Liver (tissue), 9 donors: ENCODE measurements around the gene FAR1. TPM values are rescaled to one million over a fixed set of nuclear protein-coding genes. Genes with fewer than 3 reads are reported as not detected.

Source experiments
- DNase-seq: peaks from one replicate; pipeline ENCODE4 v3.0.0-alpha.2; 2017; ENCODE audit warnings: low spot score
- H3K27ac ChIP-seq, 2 donors: one replicate each; pipeline ENCODE4 v1.7.0; 2013; ENCODE audit warnings: inconsistent platforms in 2 of 2, low read length in 2 of 2, control low read depth in 1 of 2, low read depth in 1 of 2, mild to moderate bottlenecking in 1 of 2
- H3K27me3 ChIP-seq, 4 donors: one replicate each; pipeline versions ENCODE4 v1.6.1 to v1.7.0; 2013; ENCODE audit warnings: low read length in 3 of 4, inconsistent platforms in 1 of 4, mild to moderate bottlenecking in 1 of 4, moderate library complexity in 1 of 4; ENCODE audit not compliant: control insufficient read depth in 4 of 4, insufficient read depth in 4 of 4
- H3K36me3 ChIP-seq, 4 donors: one replicate each; pipeline versions ENCODE4 v1.6.1 to v1.7.0; 2013; ENCODE audit warnings: low read length in 3 of 4, mild to moderate bottlenecking in 3 of 4, low read depth in 1 of 4, moderate library complexity in 1 of 4; ENCODE audit not compliant: control insufficient read depth in 4 of 4, insufficient read depth in 3 of 4
- H3K4me1 ChIP-seq, 4 donors: one replicate each; pipeline versions ENCODE4 v1.6.1 to v1.7.0; 2013; ENCODE audit warnings: low read length in 3 of 4, mild to moderate bottlenecking in 3 of 4, moderate library complexity in 1 of 4; ENCODE audit not compliant: control insufficient read depth in 4 of 4, insufficient read depth in 4 of 4
- H3K4me3 ChIP-seq, 3 donors: one replicate each; pipeline versions ENCODE4 v1.6.1 to v1.7.0; 2013; ENCODE audit warnings: low read length in 3 of 3, control low read depth in 1 of 3, low read depth in 1 of 3, mild to moderate bottlenecking in 1 of 3
- H3K9ac ChIP-seq, 2 donors: one replicate each; pipeline ENCODE4 v1.7.0; 2013; ENCODE audit warnings: low read length in 2 of 2, mild to moderate bottlenecking in 2 of 2, moderate library complexity in 2 of 2, control low read depth in 1 of 2, low read depth in 1 of 2
- H3K9me3 ChIP-seq, 4 donors: one replicate each; pipeline versions ENCODE4 v1.6.1 to v1.7.0; 2013; ENCODE audit warnings: low read length in 3 of 4; ENCODE audit not compliant: control insufficient read depth in 4 of 4
- ATF3 ChIP-seq: IDR thresholded peaks from 2 replicates; pipeline ENCODE4 v1.6.1; 2016; ENCODE audit warnings: antibody characterized with exemption
- GABPA ChIP-seq, 2 donors: IDR thresholded peaks in 1 of 2; conservative IDR thresholded peaks in 1 of 2; 2 replicates each; pipeline ENCODE4 v1.6.1; 2016; ENCODE audit warnings: antibody characterized with exemption in 2 of 2, mild to moderate bottlenecking in 1 of 2, moderate library complexity in 1 of 2
- HNF4A ChIP-seq, 2 donors: conservative IDR thresholded peaks; 2 replicates each; pipeline ENCODE4 v1.6.1; 2016; ENCODE audit warnings: antibody characterized with exemption in 2 of 2, mild to moderate bottlenecking in 2 of 2
- NR2F2 ChIP-seq: IDR thresholded peaks from 2 replicates; pipeline ENCODE4 v1.6.1; 2016; ENCODE audit warnings: antibody characterized with exemption
- REST ChIP-seq: IDR thresholded peaks from 2 replicates; pipeline ENCODE4 v1.6.1; 2016; ENCODE audit warnings: antibody characterized with exemption, mild to moderate bottlenecking
- RXRA ChIP-seq, 2 donors: IDR thresholded peaks; 2 replicates each; pipeline ENCODE4 v1.6.1; 2017 to 2018; ENCODE audit warnings: antibody characterized with exemption in 2 of 2, mild to moderate bottlenecking in 1 of 2
- WGBS: extraction: QIAGEN DNeasy Blood & Tissue Kit; methylation state at CpG from one replicate; pipeline ENCODE4 v1.1.7; 2013; 5-methylcytosine and 5-hydroxymethylcytosine counted together
- polyA plus RNA-seq, 2 donors: library from polyadenylated mRNA; stranded (reverse) in 1 of 2; unstranded in 1 of 2; fragments of 200-250 nt in 1 of 2; fragments of >200 nt in 1 of 2; fragmentation: Nextera tagmentation in 1 of 2; extraction: Ambion mirVana in 1 of 2; gene quantifications; one replicate each; pipeline versions ENCODE4 v1.2.1 to v1.2.3, GENCODE V29; 2013 to 2015
- total RNA-seq, 2 donors: library from RNA; depleted of rRNA; stranded (reverse); fragments of >200 nt; gene quantifications; one replicate each; pipeline ENCODE4 v1.2.3, GENCODE V29; 2014
- donor health status: healthy.
- donor health status: healthy.
- donor health status: healthy.
- donor health status: healthy.
- donor health status: healthy.

FAR1 gene
- total and polyA plus RNA-seq, 4 donors, result 1.7 to 29.6 (median 5.5) TPM

GRCh38 chr11:13674799-13675509 lies 6.5 kb downstream of the FAR1 start (continued):
- TF ChIP-seq REST (no peak), RXRA (IDR thresholded peaks at IDR 0.05) (no peak), ATF3 (no peak), GABPA (IDR thresholded peaks at IDR 0.05 in 1 of 2, conservative IDR thresholded peaks at IDR 0.05 in 1 of 2) (no peak), NR2F2 (no peak), HNF4A (conservative IDR thresholded peaks at IDR 0.05) (no peak)

GRCh38 chr11:13676576-13676975 lies 8.1 kb downstream of the FAR1 start:
- H3K9ac ChIP-seq, result no peak overlapping the region
- no peaks in the 10 kb centered on the region for H3K4me1 ChIP-seq

More at GRCh38 chr11:13676576-13676975, 8.1 kb downstream of the FAR1 start:
- Histone ChIP-seq H3K27me3 (peaks cover 0 to 2% (median under 1%) of the 10 kb centered on the region in 4 donors), H3K9me3 (no peaks in the 10 kb centered on the region), H3K36me3 (no peaks in the 10 kb centered on the region), H3K4me3 (no peak overlapping the region), H3K27ac (no peak overlapping the region)
- TF ChIP-seq HNF4A (conservative IDR thresholded peaks at IDR 0.05), result no peak
- no peak for TF ChIP-seq REST
- 72% methylated on average over 1 of the region's 1 CpG for WGBS
- DNase-seq, result no peak
